Measurements from ENCODE around the gene PDZD4. TPM values are rescaled to one million over a fixed set of nuclear protein-coding genes. Genes with fewer than 3 reads are reported as not detected.
A peak's percentile ranks its signal among the peaks of the same experiment; 100 is the strongest.

Gene PDZD4
- total RNA-seq, 2 experiments from 2014 or later = 0.83 to 1.0 TPM

- Mint-ChIP-seq H3K4me1 (ENCODE audit: low read depth) (peaks cover 23% of the 10 kb centered on the region), H3K4me3 (no peak overlapping the region), H3K27ac (no peak overlapping the region), H3K27me3 (ENCODE audit: low read depth) (no peaks in the 10 kb centered on the region), H3K36me3 (ENCODE audit: low read depth) (peaks cover 12% of the 10 kb centered on the region), H3K9me3 (no peaks in the 10 kb centered on the region)
- intact Hi-C loops (cut with micrococcal nuclease) = no loop called here
- DNase-seq = no peak
- CTCF ChIA-PET = no interaction called here
Measured at GRCh38 chrX:153797415-153798015, 32.8 kb downstream of the PDZD4 start.

- Mint-ChIP-seq H3K4me3 (peak overlapping the region; percentile 94), H3K9me3 (no peaks in the 10 kb centered on the region), H3K4me1 (ENCODE audit: low read depth) (peaks cover 29% of the 10 kb centered on the region), H3K27me3 (ENCODE audit: low read depth) (no peaks in the 10 kb centered on the region), H3K36me3 (ENCODE audit: low read depth) (peaks cover 12% of the 10 kb centered on the region), H3K27ac (peak overlapping the region; percentile 87)
- CTCF ChIA-PET = no interaction called here
- peak; percentile 25 for DNase-seq
- intact Hi-C loops (cut with micrococcal nuclease) = loop anchor here (1.0 to 2.0 kb wide), 7 partner anchors 24 to 325 kb away; partner anchors contain the start of genes ABCD1, BCAP31, CCNQ and HAUS7
Measured at GRCh38 chrX:153794897-153795816, 35.2 kb downstream of the PDZD4 start.

GRCh38 chrX:153794018-153794896 is 36.1 kb downstream of the PDZD4 start, which contains the start of the genes IDH3G and SSR4:
TSS of gene IDH3G (minus strand) at chrX:153794375. CDS start at chrX:153794326, 49 bp downstream.
TSS of gene SSR4 (plus strand) at chrX:153794668. CDS start at chrX:153794688, 20 bp downstream.
- CTCF ChIA-PET = no interaction called here
- peak within 1 kb of the TSS; percentile 94 for H3K4me3 Mint-ChIP-seq
- intact Hi-C loops (cut with micrococcal nuclease) = loop anchor here (1.0 to 2.0 kb wide), 7 partner anchors 25 to 324 kb away; partner anchors contain the start of genes ABCD1, BCAP31, CCNQ and HAUS7

GRCh38 chrX:153793291-153793690 is 37.1 kb downstream of the PDZD4 start:
- Mint-ChIP-seq H3K4me1 (ENCODE audit: low read depth) (peaks cover 29% of the 10 kb centered on the region), H3K27me3 (ENCODE audit: low read depth) (no peaks in the 10 kb centered on the region), H3K36me3 (ENCODE audit: low read depth) (peaks cover 9% of the 10 kb centered on the region), H3K4me3 (peak overlapping the region; percentile 94), H3K9me3 (no peaks in the 10 kb centered on the region), H3K27ac (peak overlapping the region; percentile 76)
- CTCF ChIA-PET = no interaction called here
- intact Hi-C loops (cut with micrococcal nuclease) = no loop called here
- no peak for DNase-seq

More at GRCh38 chrX:153794018-153794896, 36.1 kb downstream of the PDZD4 start, which contains the start of the genes IDH3G and SSR4:
- Mint-ChIP-seq H3K4me1 (ENCODE audit: low read depth) (peaks cover 29% of the 10 kb centered on the region), H3K27me3 (ENCODE audit: low read depth) (no peaks in the 10 kb centered on the region), H3K36me3 (ENCODE audit: low read depth) (peaks cover 12% of the 10 kb centered on the region), H3K9me3 (no peaks in the 10 kb centered on the region), H3K27ac (peak within 1 kb of the TSS; percentile 87)
- peak; percentile 94 for DNase-seq

GRCh38 chrX:153792368-153792767 is 38.0 kb downstream of the PDZD4 start:
- intact Hi-C loops (cut with micrococcal nuclease) = no loop called here
- no peak for DNase-seq
- H3K27me3 Mint-ChIP-seq (ENCODE audit: low read depth) = no peaks in the 10 kb centered on the region
- H3K9me3 Mint-ChIP-seq = no peaks in the 10 kb centered on the region
- H3K4me3 Mint-ChIP-seq = peak overlapping the region; percentile 94
- peaks cover 29% of the 10 kb centered on the region for H3K4me1 Mint-ChIP-seq (ENCODE audit: low read depth)
- H3K36me3 Mint-ChIP-seq (ENCODE audit: low read depth) = peaks cover 8% of the 10 kb centered on the region
- CTCF ChIA-PET = interaction anchor here (0.6 kb wide), 1 partner anchor 141 kb away, joined by 4 read pairs; no protein-coding TSS in a partner anchor
- no peak overlapping the region for H3K27ac Mint-ChIP-seq

GRCh38 chrX:153791104-153791852 is 39.1 kb downstream of the PDZD4 start:
- Mint-ChIP-seq H3K9me3 (no peaks in the 10 kb centered on the region), H3K4me3 (no peak overlapping the region), H3K27me3 (ENCODE audit: low read depth) (no peaks in the 10 kb centered on the region), H3K27ac (no peak overlapping the region), H3K4me1 (ENCODE audit: low read depth) (peaks cover 21% of the 10 kb centered on the region), H3K36me3 (ENCODE audit: low read depth) (peaks cover 6% of the 10 kb centered on the region)
- CTCF ChIA-PET = no interaction called here
- intact Hi-C loops (cut with micrococcal nuclease) = no loop called here
- DNase-seq = no peak

- Mint-ChIP-seq H3K27me3 (ENCODE audit: low read depth) (no peaks in the 10 kb centered on the region), H3K4me1 (ENCODE audit: low read depth) (peaks cover 13% of the 10 kb centered on the region), H3K9me3 (no peaks in the 10 kb centered on the region), H3K36me3 (ENCODE audit: low read depth) (peaks cover 2% of the 10 kb centered on the region), H3K4me3 (no peak overlapping the region), H3K27ac (no peak overlapping the region)
- CTCF ChIA-PET = no interaction called here
- intact Hi-C loops (cut with micrococcal nuclease) = no loop called here
- DNase-seq = no peak
Measured at GRCh38 chrX:153789654-153790053, 40.7 kb downstream of the PDZD4 start.

GRCh38 chrX:153786669-153787068 is 43.7 kb downstream of the PDZD4 start:
- intact Hi-C loops (cut with micrococcal nuclease) = no loop called here
- Mint-ChIP-seq H3K27ac (no peak overlapping the region), H3K4me3 (no peak overlapping the region), H3K36me3 (ENCODE audit: low read depth) (no peaks in the 10 kb centered on the region), H3K27me3 (ENCODE audit: low read depth) (no peaks in the 10 kb centered on the region), H3K9me3 (no peaks in the 10 kb centered on the region), H3K4me1 (ENCODE audit: low read depth) (peaks cover 2% of the 10 kb centered on the region)
- CTCF ChIA-PET = no interaction called here
- DNase-seq = no peak

GRCh38 chrX:153784325-153784967 is 45.9 kb downstream of the PDZD4 start:
- CTCF ChIA-PET = no interaction called here
- H3K4me3 Mint-ChIP-seq = no peak overlapping the region

GRCh38 chrX:153783378-153784013 is 46.8 kb downstream of the PDZD4 start:
- no peak for DNase-seq
- peaks cover 8% of the 10 kb centered on the region for H3K4me1 Mint-ChIP-seq (ENCODE audit: low read depth)
- no peaks in the 10 kb centered on the region for H3K9me3 Mint-ChIP-seq
- CTCF ChIA-PET = no interaction called here
- peaks cover 5% of the 10 kb centered on the region for H3K27me3 Mint-ChIP-seq (ENCODE audit: low read depth)
- no peak overlapping the region for H3K27ac Mint-ChIP-seq
- no peak overlapping the region for H3K4me3 Mint-ChIP-seq
- intact Hi-C loops (cut with micrococcal nuclease) = no loop called here
- H3K36me3 Mint-ChIP-seq (ENCODE audit: low read depth) = no peaks in the 10 kb centered on the region

More at GRCh38 chrX:153784325-153784967, 45.9 kb downstream of the PDZD4 start:
- Mint-ChIP-seq H3K27me3 (ENCODE audit: low read depth) (peaks cover 5% of the 10 kb centered on the region), H3K4me1 (ENCODE audit: low read depth) (peaks cover 8% of the 10 kb centered on the region), H3K9me3 (no peaks in the 10 kb centered on the region), H3K36me3 (ENCODE audit: low read depth) (no peaks in the 10 kb centered on the region), H3K27ac (no peak overlapping the region)
- intact Hi-C loops (cut with micrococcal nuclease) = no loop called here
- DNase-seq = no peak

GRCh38 chrX:153782871-153783270 is 47.5 kb downstream of the PDZD4 start:
- Mint-ChIP-seq H3K27ac (no peak overlapping the region), H3K9me3 (no peaks in the 10 kb centered on the region), H3K36me3 (ENCODE audit: low read depth) (no peaks in the 10 kb centered on the region), H3K27me3 (ENCODE audit: low read depth) (peaks cover 5% of the 10 kb centered on the region), H3K4me1 (ENCODE audit: low read depth) (peaks cover 8% of the 10 kb centered on the region), H3K4me3 (no peak overlapping the region)
- DNase-seq = no peak
- CTCF ChIA-PET = no interaction called here
- intact Hi-C loops (cut with micrococcal nuclease) = no loop called here
